Measurements from ENCODE around the gene SRRM2.

SRRM2 gene

GRCh38 chr16:2752035-2752849 is at the start of gene SRRM2:
SRRM2 (plus strand) TSS chr16:2752638; CDS start chr16:2756365, 3,727 bp downstream.
- peak; percentile 93 for DNase-seq

- no peak for DNase-seq
Observed at GRCh38 chr16:2702871-2703745, 49.3 kb upstream of the SRRM2 start.

GRCh38 chr16:2704166-2704982 is 48.1 kb upstream of the SRRM2 start:
- DNase-seq, result no peak

- no peak for DNase-seq
Observed at GRCh38 chr16:2704983-2705275, 47.5 kb upstream of the SRRM2 start.

- DNase-seq, result no peak
Observed at GRCh38 chr16:2705351-2705750, 47.1 kb upstream of the SRRM2 start.

- no peak for DNase-seq
Observed at GRCh38 chr16:2706085-2706484, 46.4 kb upstream of the SRRM2 start.

GRCh38 chr16:2706611-2707311 is 45.7 kb upstream of the SRRM2 start:
- no peak for DNase-seq

- DNase-seq, result no peak
Observed at GRCh38 chr16:2707368-2708289, 44.8 kb upstream of the SRRM2 start.

- no peak for DNase-seq
Observed at GRCh38 chr16:2708290-2708639, 44.2 kb upstream of the SRRM2 start.

GRCh38 chr16:2708955-2709587 is 43.4 kb upstream of the SRRM2 start:
- no peak for DNase-seq

GRCh38 chr16:2709588-2709984 is 42.9 kb upstream of the SRRM2 start:
- no peak for DNase-seq

- no peak for DNase-seq
Observed at GRCh38 chr16:2710021-2710710, 42.3 kb upstream of the SRRM2 start.

GRCh38 chr16:2710711-2711231 is 41.7 kb upstream of the SRRM2 start:
- no peak for DNase-seq

GRCh38 chr16:2711370-2712062 is 40.9 kb upstream of the SRRM2 start:
- DNase-seq, result no peak

GRCh38 chr16:2712063-2712441 is 40.4 kb upstream of the SRRM2 start:
- no peak for DNase-seq

- no peak for DNase-seq
Observed at GRCh38 chr16:2712546-2712945, 39.9 kb upstream of the SRRM2 start.

GRCh38 chr16:2713523-2713922 is 38.9 kb upstream of the SRRM2 start:
- DNase-seq, result no peak

GRCh38 chr16:2713985-2714774 is 38.3 kb upstream of the SRRM2 start:
- DNase-seq, result no peak

- DNase-seq, result no peak
Observed at GRCh38 chr16:2715064-2715463, 37.4 kb upstream of the SRRM2 start.
